ENCODE data around the gene GPI. TPM values are rescaled to one million over a fixed set of nuclear protein-coding genes. Genes with fewer than 3 reads are reported as not detected.

Gene GPI
- total RNA-seq, 1 donor from 2014 or later, result 75.1 TPM

DNA sequence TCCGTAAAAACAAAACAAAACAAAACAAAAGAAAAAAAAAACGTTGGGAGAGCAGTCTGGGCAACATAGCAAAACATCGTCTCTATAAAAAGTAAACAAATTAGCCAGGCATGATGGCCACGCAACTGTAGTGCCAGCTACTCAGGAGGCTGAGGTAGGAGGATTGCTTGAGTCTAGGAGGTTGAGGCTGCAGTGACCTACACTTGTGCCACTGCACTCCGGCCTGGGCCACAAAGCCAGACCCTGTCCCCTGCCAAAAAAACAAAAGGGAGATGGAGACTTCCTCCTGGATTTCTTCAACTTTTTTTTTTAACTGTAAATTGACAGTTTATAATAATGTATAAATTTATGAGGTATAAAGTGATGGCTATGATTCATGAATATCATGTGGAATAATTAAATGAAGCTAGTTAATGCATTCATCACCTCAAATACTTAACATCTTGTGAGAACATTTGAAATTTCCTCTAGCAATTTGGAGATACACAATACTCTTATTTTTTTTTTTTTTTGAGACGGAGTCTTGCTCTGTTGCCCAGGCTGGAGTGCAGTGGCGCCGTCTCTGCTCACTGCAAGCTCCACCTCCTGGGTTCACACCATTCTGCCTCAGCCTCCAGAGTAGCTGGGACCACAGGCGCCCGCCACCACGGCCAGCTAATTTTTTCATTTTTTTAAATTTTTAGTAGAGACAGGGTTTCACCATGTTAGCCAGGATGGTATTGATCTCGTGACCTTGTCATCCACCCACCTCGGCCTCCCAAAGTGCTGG, 41.1 kb downstream of the GPI start:
- DNase-seq, result no peak

DNA sequence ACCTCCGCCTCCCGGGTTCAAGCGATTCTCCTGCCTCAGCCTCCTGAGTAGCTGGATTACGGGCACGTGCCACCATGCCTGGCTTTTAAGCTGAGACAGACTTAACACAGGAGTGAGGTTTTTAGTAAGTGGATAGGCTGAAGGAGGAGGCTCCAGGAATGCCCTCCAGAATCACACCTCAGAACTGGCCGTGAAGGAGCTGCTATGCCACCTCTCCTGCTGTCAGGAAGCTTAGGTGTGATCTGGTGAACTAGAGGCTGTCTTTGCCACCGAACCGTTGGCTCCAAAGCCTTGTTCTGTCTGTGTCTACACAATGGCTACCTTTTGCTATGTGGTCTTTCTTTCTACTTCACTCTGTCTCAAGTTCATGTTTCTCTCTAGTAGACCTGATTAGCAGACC, 43.4 kb downstream of the GPI start:
- no peak for DNase-seq

DNA sequence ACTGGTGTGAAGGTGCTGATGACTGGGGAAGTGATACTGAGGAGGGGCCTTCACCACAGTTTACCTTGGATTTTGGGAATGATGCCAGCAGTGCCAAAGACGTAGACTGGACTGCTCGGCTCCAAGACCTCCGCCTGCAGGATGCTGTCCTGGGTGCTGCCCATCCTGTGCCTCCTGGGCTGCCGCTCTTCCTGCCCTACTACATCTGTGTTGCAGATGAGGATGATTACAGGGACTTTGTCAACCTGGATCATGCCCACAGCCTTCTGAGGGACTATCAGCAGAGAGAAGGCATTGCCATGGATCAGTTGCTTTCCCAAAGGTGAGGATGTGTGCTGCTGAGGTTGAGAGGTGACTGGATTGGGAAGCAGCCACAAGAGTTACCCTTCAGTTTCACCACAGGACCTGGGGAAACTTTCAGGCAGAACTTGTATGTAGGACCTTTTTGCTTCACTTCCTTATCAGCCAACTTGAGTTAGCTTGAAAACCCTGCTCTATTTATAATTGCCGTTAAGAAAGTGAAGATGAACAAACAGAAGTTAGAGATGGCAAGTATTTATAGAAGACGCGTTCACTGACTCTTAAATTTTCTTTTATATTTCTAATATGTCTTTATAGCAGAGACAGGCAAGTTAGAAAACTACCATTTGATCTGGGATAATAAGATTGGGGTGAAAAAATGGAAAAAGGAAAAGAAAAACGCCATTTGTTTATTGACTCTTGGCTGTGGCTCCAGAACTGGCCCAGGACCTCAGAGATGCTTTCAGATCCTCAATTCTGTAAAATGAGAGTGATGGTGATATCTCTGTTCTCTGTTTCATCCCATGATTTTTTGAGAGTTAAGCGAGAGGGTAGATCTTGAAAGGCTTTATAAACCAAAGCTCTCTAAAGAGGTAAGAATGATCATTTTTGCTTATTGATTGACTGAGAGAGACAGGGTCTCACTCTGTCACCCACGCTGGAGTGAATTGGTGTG, 44.5 kb downstream of the GPI start:
- DNase-seq, result no peak

DNA sequence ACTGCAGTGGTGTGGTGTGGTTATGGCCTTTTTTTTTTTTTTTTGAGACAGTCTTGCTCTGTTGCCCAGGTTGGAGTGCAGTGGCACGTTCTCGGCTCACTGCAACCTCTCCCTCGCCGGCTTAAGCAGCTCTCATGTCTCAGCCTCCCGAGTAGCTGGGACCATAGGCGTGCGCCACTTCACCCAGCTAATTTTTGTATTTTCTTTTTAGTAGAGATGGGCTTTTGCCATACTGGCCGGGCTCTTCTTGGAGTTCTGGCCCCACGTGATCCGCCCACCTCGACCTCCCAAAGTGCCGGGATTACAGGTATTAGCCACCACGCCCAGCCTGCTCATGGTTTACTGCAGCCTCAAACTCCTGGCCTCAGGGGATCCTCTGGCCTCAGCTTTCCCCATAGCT, 46.2 kb downstream of the GPI start:
- DNase-seq, result no peak

DNA sequence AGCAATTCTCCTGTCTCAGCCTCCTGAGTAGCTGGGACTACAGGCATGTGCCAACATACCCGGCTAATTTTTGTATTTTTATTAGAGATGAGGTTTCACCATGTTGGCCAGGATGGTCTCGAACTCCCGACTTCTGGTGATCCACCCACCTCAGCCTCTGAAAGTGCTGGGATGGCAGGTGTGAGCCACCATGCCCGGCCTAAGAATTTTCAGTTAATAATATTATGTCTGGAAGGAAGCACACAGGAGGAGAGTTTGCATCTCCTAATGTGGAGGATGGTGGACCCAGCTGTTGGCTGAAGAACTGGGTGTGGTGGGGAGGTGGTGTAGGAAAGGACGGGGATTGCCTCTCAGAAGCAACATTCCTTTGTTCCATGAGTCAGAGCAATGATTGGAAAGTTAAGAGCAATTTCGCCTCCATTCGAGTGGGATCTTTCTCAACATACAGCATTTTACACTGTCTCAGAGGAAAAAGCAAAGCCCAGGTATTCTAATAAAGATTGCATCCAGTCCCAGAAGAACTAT, 51.1 kb downstream of the GPI start:
- DNase-seq, result no peak

DNA sequence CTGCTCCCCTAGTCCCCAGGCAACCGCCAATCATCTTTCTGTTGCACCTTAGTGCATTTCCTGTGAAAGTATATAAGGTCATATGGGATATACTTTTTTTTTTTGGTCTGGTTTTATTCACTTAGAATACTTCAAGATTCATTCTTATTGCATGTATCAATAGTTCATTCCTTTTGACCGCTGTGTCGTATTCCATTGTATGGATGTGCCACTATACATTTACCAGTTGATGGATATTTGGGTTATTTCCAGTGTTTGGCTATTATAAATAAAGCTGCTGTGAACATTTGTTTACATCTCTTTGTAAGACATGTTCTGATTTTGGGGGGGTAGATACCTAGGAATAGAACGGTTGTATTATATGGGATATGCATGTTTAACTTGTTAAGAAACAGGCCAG, 53.3 kb downstream of the GPI start:
- no peak for DNase-seq

DNA sequence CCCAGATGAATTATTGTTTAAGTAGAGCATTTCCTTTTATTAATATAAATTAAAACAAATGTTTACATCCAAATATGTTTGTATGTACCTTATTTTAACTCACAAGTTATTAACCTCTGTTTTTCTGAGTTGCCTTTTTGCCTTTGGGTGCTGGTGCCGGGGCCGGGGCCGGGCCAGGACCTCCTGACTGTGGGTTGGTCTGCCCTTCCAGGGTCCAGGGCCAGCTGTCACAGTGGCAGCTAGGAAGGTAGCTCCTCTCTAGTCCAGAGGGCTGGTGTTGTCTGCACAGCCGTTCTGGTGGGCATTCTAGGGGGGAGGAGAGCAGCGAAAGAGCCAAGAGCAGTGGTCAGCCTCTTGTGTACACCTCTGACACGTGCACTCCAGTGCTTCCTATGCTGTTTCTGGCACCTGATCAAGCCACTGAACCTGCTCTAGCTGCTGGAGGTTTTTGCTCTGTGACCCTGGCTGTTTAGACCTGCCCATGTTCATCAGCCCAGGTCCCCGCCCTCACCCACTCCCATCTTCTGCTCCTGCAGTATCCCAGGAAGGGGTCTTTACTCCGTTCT, 61.2 kb downstream of the GPI start:
- DNase-seq, result no peak

DNA sequence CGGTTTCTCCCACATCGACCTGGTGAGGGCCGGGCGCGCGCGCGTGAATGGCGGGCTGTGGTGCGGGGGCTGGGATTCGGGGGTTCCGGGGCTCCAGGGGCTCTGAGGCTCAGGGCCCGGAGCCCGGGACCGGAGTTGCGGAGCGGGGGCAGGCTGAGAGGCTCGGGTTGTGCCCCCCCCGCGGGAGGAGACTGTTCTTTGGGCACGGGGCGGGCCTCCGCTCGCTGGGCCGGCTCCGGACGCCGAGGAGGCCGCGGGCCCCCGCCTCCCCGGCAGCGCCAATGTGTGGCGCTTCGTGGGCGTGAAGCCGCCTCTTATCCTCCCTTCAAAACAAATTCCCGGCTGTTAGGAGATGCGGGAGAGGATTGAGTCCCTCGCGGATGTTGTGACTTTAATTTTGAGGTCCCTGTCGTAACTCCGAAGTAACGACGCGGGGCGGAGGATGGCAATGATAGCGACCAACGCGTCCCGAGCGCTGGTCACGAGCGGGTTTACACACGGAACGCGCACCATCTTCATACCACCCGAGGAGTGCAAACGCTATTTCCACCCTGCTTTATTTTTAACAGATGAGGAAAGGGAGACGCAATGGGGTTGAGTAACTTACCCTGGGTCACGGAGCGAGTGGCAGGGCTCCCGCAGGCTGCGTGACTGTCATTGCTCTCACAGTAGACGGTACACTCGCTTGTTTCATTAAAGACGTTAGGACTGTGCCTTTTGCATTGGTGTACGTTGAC, 63.7 kb downstream of the GPI start:
- no peak for DNase-seq

DNA sequence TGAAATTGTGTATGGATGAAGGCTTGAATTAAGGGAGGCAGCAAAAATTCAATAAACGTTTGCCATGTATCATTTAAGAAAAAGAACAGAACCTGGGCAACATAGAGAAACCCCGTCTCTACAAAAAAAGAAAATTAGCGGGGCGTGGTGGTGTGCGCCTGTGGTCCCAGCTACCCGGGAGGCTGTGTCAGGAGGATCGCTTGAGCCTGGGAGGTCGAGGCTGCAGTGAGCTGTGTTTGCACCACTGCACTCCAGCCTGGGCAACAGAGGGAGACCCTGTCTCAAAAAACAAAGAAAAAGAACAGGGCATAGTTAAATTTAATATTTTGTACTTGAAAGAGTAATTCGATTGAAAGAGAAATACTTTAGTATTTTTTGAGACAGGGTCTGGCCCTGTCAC, 64.6 kb downstream of the GPI start:
- no peak for DNase-seq

DNA sequence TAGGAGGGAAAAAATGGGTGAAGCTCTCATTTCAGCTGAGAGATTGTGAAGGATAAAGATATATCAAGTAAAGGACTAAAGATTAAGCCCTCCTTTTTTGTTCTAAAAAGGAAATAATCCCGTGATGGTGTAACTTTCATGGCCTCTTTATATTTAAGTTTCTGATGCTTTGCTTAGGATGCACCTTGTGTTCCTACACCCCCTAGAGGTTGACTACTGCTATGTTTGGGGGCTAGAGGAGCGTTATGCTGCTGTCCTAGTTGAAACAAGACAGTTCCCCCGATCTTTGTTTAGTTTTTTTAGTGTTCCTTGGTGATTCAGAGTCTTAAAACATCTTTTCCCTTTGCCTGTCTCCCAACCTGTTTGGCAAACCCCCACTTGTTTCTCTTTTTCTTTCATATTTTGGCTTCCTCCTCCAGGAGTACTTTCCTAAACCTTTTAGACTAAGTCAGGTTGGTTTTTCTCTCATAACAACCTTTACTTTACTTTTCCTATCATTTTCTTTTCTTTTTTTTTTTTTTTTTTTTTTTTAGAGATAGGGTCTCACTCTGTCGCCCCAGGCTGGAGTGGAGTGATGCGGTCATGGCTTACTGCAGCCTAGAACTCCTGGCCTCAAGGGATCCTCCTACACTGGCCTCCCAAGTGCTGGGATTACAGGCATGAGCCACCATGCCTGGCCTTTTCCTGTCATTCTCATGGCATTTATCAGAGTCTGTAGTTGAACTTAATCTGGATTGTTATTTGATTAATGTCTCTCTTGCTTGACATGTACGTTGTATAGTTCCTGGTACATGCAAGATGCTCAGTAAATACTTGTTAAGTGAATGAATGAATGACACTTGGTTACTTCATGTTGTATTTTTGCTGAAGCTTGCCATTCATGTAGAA, 66.0 kb downstream of the GPI start:
- DNase-seq, result no peak

DNA sequence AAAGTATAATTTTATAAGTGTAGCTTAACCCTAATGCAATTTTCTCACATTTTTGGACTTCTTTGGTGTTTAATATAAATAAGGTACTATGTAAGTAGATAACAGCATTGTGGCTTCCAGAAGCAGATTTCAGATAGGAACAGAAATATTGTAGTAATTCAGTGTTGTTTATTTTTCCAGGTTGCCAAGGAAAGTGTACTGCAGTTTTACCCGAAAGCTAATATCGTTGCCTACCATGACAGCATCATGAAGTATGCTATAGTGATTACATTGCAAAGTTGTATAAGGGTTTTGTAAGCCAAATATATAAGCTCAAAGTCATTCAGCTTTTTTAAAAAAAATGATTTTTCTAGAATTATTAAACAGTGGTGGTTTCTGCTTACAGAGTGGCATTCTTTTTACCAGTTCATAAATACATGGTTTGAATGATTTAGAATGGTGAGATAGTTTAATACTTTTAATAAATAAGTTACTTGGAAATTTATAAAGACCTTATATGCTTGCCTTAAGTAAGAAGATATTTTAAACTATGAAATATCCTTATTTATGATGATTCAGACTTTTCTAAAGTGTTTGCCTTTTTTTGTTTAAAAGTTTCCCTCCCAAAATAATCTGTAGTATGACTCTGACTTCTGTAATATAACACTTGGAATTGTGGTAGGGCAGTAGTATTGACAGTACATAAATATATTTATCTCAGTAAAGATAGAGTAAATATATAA, 66.8 kb downstream of the GPI start:
- DNase-seq, result no peak

DNA sequence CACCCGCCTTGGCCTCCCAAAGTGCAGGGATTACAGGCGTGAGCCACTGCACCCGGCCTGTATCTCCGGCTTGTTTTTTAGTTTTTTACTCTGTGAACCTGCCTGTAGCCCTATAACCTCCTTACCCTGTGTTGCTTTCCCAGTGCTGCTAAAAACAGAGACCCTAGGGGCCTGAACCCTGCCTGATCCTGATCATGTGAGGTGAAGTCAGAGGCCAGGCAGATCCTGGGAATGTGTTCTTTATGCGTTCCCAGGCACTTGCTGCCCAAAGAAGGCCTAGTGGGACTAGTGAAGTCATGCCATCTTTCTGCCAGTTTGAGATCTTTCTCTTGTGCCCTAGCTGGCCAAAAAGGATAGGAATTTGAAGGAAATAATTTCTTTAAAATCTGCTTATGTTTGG, 67.8 kb downstream of the GPI start:
- no peak for DNase-seq

DNA sequence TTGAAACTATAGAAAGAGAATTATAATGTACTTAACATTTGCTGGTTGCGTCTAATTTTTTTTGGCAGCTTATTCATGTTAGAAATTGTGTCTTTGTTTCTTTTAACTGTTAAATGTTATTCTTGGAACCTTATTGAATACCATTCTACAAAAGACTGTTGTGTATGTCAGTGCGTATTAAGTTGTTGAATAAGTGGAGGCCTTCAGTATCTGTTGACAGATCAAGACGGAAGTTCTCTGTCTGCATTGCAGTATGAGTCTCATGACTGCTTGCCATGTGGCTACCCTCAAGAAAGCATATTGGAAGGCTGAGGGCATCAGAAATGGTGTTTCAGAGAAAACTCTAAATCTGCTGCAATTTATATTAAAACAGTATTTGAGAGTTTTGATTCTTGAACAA, 71.7 kb downstream of the GPI start:
- DNase-seq, result no peak

DNA sequence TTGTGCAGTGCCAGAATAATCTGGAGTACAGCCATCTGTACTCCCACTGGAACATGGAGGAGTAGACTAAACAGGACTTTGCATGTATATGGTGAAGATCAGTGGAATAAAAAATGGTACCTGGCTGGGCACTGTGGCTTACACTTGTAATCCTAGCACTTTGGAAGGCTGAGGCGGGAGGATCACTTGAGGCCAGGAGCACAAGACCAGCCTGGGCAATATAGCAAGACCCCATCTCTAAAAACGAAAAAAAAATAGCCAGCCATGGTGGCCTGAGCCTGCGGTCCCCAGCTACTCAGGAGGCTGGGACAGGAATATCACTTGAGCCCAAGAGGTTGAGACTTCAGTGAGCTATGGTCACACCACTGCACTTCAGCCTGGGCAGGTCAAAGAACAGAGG, 83.2 kb downstream of the GPI start:
- DNase-seq, result no peak

Other genes with a start within 250 kb of the GPI start
- gene LSM14A, start 192.7 kb upstream of the GPI start, total RNA-seq, result 111 TPM
- gene GARRE1, start 110.6 kb upstream of the GPI start, total RNA-seq, result 26.9 TPM
- 8.8 TPM for gene PDCD2L, start 39.2 kb downstream of the GPI start, total RNA-seq
- gene UBA2, start 63.2 kb downstream of the GPI start, total RNA-seq, result 111 TPM
- 14.4 TPM for gene WTIP, start 116.6 kb downstream of the GPI start, total RNA-seq